GM20000 (cell line): ENCODE data around the gene ME3.
"Not testable (repeated sequence)": the region's sequence is repeated elsewhere in the genome, so short reads cannot be mapped to it uniquely, and the experiment has no call there.

Experiments
- DNase-seq: peaks from one replicate; pipeline ENCODE4 v3.0.0; 2012; ENCODE audit warnings: low spot score
- CTCF ChIP-seq: IDR thresholded peaks from 2 replicates; pipeline ENCODE4 v1.5.1; 2012; ENCODE audit warnings: mild to moderate bottlenecking, control low read depth; ENCODE audit errors: extremely low read depth, missing control alignments

The ME3 gene

GRCh38 chr11:86418513-86418912 lies 253.9 kb downstream of the ME3 start:
- no peak for TF ChIP-seq CTCF
- no peak for DNase-seq

DNA sequence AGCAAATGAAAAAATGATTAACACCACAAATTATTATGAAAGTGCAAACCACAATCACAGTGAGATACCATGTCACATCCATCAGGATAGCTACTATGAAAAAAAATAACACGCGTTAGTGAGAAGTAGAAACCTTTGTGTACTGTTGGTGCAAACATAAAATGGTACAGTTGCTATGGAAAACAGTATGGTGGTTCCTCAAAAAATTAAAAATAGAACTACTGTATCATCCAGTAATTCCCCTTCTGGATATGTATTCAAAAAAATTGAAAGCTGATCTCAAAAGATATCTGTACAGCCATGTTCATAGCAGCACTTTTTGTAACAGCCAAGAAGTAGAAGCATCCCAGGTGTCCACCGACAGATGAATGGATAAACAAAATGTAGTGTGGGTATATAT lies 254.3 kb downstream of the ME3 start:
- TF ChIP-seq CTCF = no peak
- no peak for DNase-seq

DNA sequence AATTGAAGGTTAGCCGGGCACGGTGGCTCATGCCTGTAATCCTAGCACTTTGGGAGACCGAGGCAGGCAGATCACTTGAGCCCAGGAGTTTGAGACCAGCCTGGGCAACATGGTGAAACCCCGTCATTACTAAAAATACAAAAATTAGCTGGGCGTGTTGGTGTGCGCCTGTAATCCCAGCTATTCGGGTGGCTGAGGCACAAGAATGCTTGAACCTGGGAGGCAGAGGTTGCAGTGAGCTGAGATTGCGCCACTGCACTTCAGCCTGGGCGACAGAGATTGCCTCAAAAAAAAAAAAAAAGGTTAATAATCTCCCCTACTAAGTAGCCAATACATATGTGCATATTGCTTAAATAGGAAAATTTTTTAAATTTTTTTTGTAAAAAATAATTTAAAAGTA lies 255.5 kb downstream of the ME3 start:
- DNase-seq = not testable (repeated sequence)

DNA sequence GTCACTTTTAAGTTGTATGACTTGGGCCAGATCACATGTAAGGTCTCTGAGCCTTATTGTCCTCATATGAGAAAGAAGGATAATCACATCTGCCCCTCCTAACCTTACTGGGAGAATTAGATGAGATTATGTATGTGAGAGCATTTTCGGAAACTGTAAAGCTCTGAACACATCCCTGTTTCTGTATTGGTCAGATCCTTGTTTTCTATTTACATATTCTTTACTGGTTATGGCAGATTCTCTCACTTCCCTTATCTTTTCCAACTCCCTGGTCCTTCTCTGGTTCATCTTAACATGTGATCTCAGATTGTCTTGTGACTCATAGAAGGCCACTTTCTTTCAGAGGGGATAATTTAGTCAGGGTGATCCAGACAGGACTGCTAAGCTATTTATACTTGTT lies 255.9 kb downstream of the ME3 start:
- TF ChIP-seq CTCF = no peak
- no peak for DNase-seq

- TF ChIP-seq CTCF = no peak
- DNase-seq = no peak
Observed at GRCh38 chr11:86415026-86415425, 257.4 kb downstream of the ME3 start.

DNA sequence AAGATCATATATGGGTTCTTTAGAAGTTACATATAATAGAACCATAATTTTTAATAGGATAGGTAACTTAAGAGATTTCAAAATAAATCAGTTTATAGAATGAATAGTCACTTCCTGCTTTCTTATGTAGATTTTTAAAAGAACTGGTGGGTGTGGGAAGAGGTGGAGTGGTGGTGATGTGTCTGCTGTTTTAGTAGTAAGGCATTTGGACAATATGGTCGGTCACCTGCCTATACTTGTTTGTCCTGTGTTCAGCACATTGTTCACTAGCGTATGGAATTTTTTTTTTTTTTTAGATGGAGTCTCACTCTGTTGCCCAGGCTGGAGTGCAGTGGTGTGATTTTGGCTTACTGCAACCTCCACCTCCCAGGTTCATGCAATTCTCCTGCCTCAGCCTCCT lies 258.4 kb downstream of the ME3 start:
- TF ChIP-seq CTCF = no peak
- no peak for DNase-seq

GRCh38 chr11:86408845-86409244 lies 263.6 kb downstream of the ME3 start:
- no peak for DNase-seq
- no peak for TF ChIP-seq CTCF

- TF ChIP-seq CTCF = no peak
Observed at GRCh38 chr11:86403458-86403857, 269.0 kb downstream of the ME3 start.

More at GRCh38 chr11:86403458-86403857, 269.0 kb downstream of the ME3 start:
- DNase-seq = no peak
